Measurements from ENCODE around the gene CCDC87. TPM values are rescaled to one million over a fixed set of nuclear protein-coding genes. Genes with fewer than 3 reads are reported as not detected.
"Not testable (repeated sequence)": the region's sequence is repeated elsewhere in the genome, so short reads cannot be mapped to it uniquely, and the experiment has no call there.

Gene CCDC87
- total and polyA plus RNA-seq, 2 donors = 0.14 to 0.23 TPM

GRCh38 chr11:66589996-66590675 lies 2.7 kb downstream of the CCDC87 start:
- Histone ChIP-seq H3K9me3 (ENCODE audit: control insufficient read depth in 2 of 2, insufficient read depth in 1 of 2, low read length in 1 of 2) (no peaks in the 10 kb centered on the region), H3K36me3 (ENCODE audit: control insufficient read depth in 2 of 2, insufficient read depth in 2 of 2, low read length in 1 of 2) (no peaks in the 10 kb centered on the region), H3K27ac (ENCODE audit: low read depth in 1 of 2, low read length in 1 of 2) (no peak overlapping the region), H3K4me1 (ENCODE audit: control insufficient read depth in 2 of 2, insufficient read depth in 2 of 2, low read length in 2 of 2) (peaks cover 11 to 28% of the 10 kb centered on the region in 2 donors), H3K27me3 (ENCODE audit: control insufficient read depth in 2 of 2, insufficient read depth in 1 of 2, low read length in 1 of 2) (peaks cover 0 to 3% of the 10 kb centered on the region in 2 donors), H3K4me3 (ENCODE audit: low read length in 2 of 2) (no peak overlapping the region)
- 96% methylated on average over 7 of the region's 7 CpGs for WGBS
- no peak for DNase-seq (ENCODE audit: low read depth in 6 of 9, low spot score in 9 of 9)

GRCh38 chr11:66589315-66589714 lies 3.5 kb downstream of the CCDC87 start:
- DNase-seq (ENCODE audit: low read depth in 6 of 9, low spot score in 9 of 9); H3K4me3 ChIP-seq (ENCODE audit: low read length in 2 of 2); H3K27me3 ChIP-seq (ENCODE audit: control insufficient read depth in 2 of 2, insufficient read depth in 1 of 2, low read length in 1 of 2); H3K36me3 ChIP-seq (ENCODE audit: control insufficient read depth in 2 of 2, insufficient read depth in 2 of 2, low read length in 1 of 2); H3K27ac ChIP-seq (ENCODE audit: low read depth in 1 of 2, low read length in 1 of 2); H3K9me3 ChIP-seq (ENCODE audit: control insufficient read depth in 2 of 2, insufficient read depth in 1 of 2, low read length in 1 of 2): not testable (repeated sequence)
- 80% methylated on average over 2 of the region's 2 CpGs for WGBS
- peaks cover 6 to 20% of the 10 kb centered on the region in 2 donors for H3K4me1 ChIP-seq (ENCODE audit: control insufficient read depth in 2 of 2, insufficient read depth in 2 of 2, low read length in 2 of 2)

GRCh38 chr11:66586136-66586535 lies 6.7 kb downstream of the CCDC87 start:
- peaks cover 0 to 11% of the 10 kb centered on the region in 2 donors for H3K9me3 ChIP-seq (ENCODE audit: control insufficient read depth in 2 of 2, insufficient read depth in 1 of 2, low read length in 1 of 2)
- H3K27me3 ChIP-seq (ENCODE audit: control insufficient read depth in 2 of 2, insufficient read depth in 1 of 2, low read length in 1 of 2) = peaks cover 0 to 3% of the 10 kb centered on the region in 2 donors
- no peaks in the 10 kb centered on the region for H3K36me3 ChIP-seq (ENCODE audit: control insufficient read depth in 2 of 2, insufficient read depth in 2 of 2, low read length in 1 of 2)
- WGBS = 80% methylated on average over 2 of the region's 2 CpGs
- no peak for DNase-seq (ENCODE audit: low read depth in 6 of 9, low spot score in 9 of 9)
- no peaks in the 10 kb centered on the region for H3K4me1 ChIP-seq (ENCODE audit: control insufficient read depth in 2 of 2, insufficient read depth in 2 of 2, low read length in 2 of 2)
- no peak overlapping the region for H3K4me3 ChIP-seq (ENCODE audit: low read length in 2 of 2)
- H3K27ac ChIP-seq (ENCODE audit: low read depth in 1 of 2, low read length in 1 of 2) = no peak overlapping the region

- peaks cover 0 to 11% of the 10 kb centered on the region in 2 donors for H3K9me3 ChIP-seq (ENCODE audit: control insufficient read depth in 2 of 2, insufficient read depth in 1 of 2, low read length in 1 of 2)
- not testable (repeated sequence) for H3K36me3 ChIP-seq (ENCODE audit: control insufficient read depth in 2 of 2, insufficient read depth in 2 of 2, low read length in 1 of 2); H3K27me3 ChIP-seq (ENCODE audit: control insufficient read depth in 2 of 2, insufficient read depth in 1 of 2, low read length in 1 of 2); DNase-seq (ENCODE audit: low read depth in 6 of 9, low spot score in 9 of 9); H3K4me3 ChIP-seq (ENCODE audit: low read length in 2 of 2); H3K4me1 ChIP-seq (ENCODE audit: control insufficient read depth in 2 of 2, insufficient read depth in 2 of 2, low read length in 2 of 2); H3K27ac ChIP-seq (ENCODE audit: low read depth in 1 of 2, low read length in 1 of 2)
- WGBS = 98% methylated on average over 1 of the region's 1 CpG
Measured at GRCh38 chr11:66585447-66585846, 7.4 kb downstream of the CCDC87 start.

GRCh38 chr11:66582565-66583147 lies 10.2 kb downstream of the CCDC87 start:
- WGBS = 93% methylated on average over 3 of the region's 3 CpGs

GRCh38 chr11:66581261-66581660 lies 11.6 kb downstream of the CCDC87 start:
- no peak overlapping the region for H3K27ac ChIP-seq (ENCODE audit: low read depth in 1 of 2, low read length in 1 of 2)
- WGBS = 94% methylated on average over 3 of the region's 3 CpGs
- H3K4me3 ChIP-seq (ENCODE audit: low read length in 2 of 2) = no peak overlapping the region
- peaks cover 0 to 2% of the 10 kb centered on the region in 2 donors for H3K4me1 ChIP-seq (ENCODE audit: control insufficient read depth in 2 of 2, insufficient read depth in 2 of 2, low read length in 2 of 2)
- H3K36me3 ChIP-seq (ENCODE audit: control insufficient read depth in 2 of 2, insufficient read depth in 2 of 2, low read length in 1 of 2) = no peaks in the 10 kb centered on the region
- H3K27me3 ChIP-seq (ENCODE audit: control insufficient read depth in 2 of 2, insufficient read depth in 1 of 2, low read length in 1 of 2) = peaks cover 0 to 11% of the 10 kb centered on the region in 2 donors
- H3K9me3 ChIP-seq (ENCODE audit: control insufficient read depth in 2 of 2, insufficient read depth in 1 of 2, low read length in 1 of 2) = peaks cover 0 to 11% of the 10 kb centered on the region in 2 donors
- DNase-seq (ENCODE audit: low read depth in 6 of 9, low spot score in 9 of 9) = no peak

More at GRCh38 chr11:66582565-66583147, 10.2 kb downstream of the CCDC87 start:
- DNase-seq (ENCODE audit: low read depth in 6 of 9, low spot score in 9 of 9); H3K27ac ChIP-seq (ENCODE audit: low read depth in 1 of 2, low read length in 1 of 2); H3K36me3 ChIP-seq (ENCODE audit: control insufficient read depth in 2 of 2, insufficient read depth in 2 of 2, low read length in 1 of 2); H3K4me1 ChIP-seq (ENCODE audit: control insufficient read depth in 2 of 2, insufficient read depth in 2 of 2, low read length in 2 of 2); H3K4me3 ChIP-seq (ENCODE audit: low read length in 2 of 2); H3K27me3 ChIP-seq (ENCODE audit: control insufficient read depth in 2 of 2, insufficient read depth in 1 of 2, low read length in 1 of 2): not testable (repeated sequence)
- peaks cover 0 to 11% of the 10 kb centered on the region in 2 donors for H3K9me3 ChIP-seq (ENCODE audit: control insufficient read depth in 2 of 2, insufficient read depth in 1 of 2, low read length in 1 of 2)

GRCh38 chr11:66580803-66581202 lies 12.1 kb downstream of the CCDC87 start:
- DNase-seq (ENCODE audit: low read depth in 6 of 9, low spot score in 9 of 9) = no peak
- Histone ChIP-seq H3K4me1 (ENCODE audit: control insufficient read depth in 2 of 2, insufficient read depth in 2 of 2, low read length in 2 of 2) (peaks cover 0 to 2% of the 10 kb centered on the region in 2 donors), H3K27ac (ENCODE audit: low read depth in 1 of 2, low read length in 1 of 2) (no peak overlapping the region), H3K36me3 (ENCODE audit: control insufficient read depth in 2 of 2, insufficient read depth in 2 of 2, low read length in 1 of 2) (no peaks in the 10 kb centered on the region), H3K9me3 (ENCODE audit: control insufficient read depth in 2 of 2, insufficient read depth in 1 of 2, low read length in 1 of 2) (peaks cover 0 to 11% of the 10 kb centered on the region in 2 donors), H3K27me3 (ENCODE audit: control insufficient read depth in 2 of 2, insufficient read depth in 1 of 2, low read length in 1 of 2) (peaks cover 0 to 11% of the 10 kb centered on the region in 2 donors), H3K4me3 (ENCODE audit: low read length in 2 of 2) (no peak overlapping the region)
- 96% methylated on average over 5 of the region's 5 CpGs for WGBS

- WGBS = 22% methylated on average over 25 of the region's 25 CpGs
- H3K27ac ChIP-seq (ENCODE audit: low read depth in 1 of 2, low read length in 1 of 2) = no peak overlapping the region
- no peak overlapping the region for H3K4me3 ChIP-seq (ENCODE audit: low read length in 2 of 2)
- H3K36me3 ChIP-seq (ENCODE audit: control insufficient read depth in 2 of 2, insufficient read depth in 2 of 2, low read length in 1 of 2) = no peaks in the 10 kb centered on the region
- DNase-seq (ENCODE audit: low read depth in 6 of 9, low spot score in 9 of 9) = peak in 4 of 9 donors; percentile 65 to 76 (median 68)
- peaks cover 0 to 11% of the 10 kb centered on the region in 2 donors for H3K9me3 ChIP-seq (ENCODE audit: control insufficient read depth in 2 of 2, insufficient read depth in 1 of 2, low read length in 1 of 2)
- H3K27me3 ChIP-seq (ENCODE audit: control insufficient read depth in 2 of 2, insufficient read depth in 1 of 2, low read length in 1 of 2) = peaks cover 0 to 11% of the 10 kb centered on the region in 2 donors
- H3K4me1 ChIP-seq (ENCODE audit: control insufficient read depth in 2 of 2, insufficient read depth in 2 of 2, low read length in 2 of 2) = peaks cover 0 to 2% of the 10 kb centered on the region in 2 donors
Measured at GRCh38 chr11:66579017-66579606, 13.8 kb downstream of the CCDC87 start.

GRCh38 chr11:66570850-66571180 lies 22.0 kb downstream of the CCDC87 start:
- H3K4me3 ChIP-seq (ENCODE audit: low read length in 2 of 2) = no peak overlapping the region
- peaks cover 0 to 5% of the 10 kb centered on the region in 2 donors for H3K9me3 ChIP-seq (ENCODE audit: control insufficient read depth in 2 of 2, insufficient read depth in 1 of 2, low read length in 1 of 2)
- H3K27ac ChIP-seq (ENCODE audit: low read depth in 1 of 2, low read length in 1 of 2) = no peak overlapping the region
- peaks cover 19 to 49% of the 10 kb centered on the region in 2 donors for H3K27me3 ChIP-seq (ENCODE audit: control insufficient read depth in 2 of 2, insufficient read depth in 1 of 2, low read length in 1 of 2)
- DNase-seq (ENCODE audit: low read depth in 6 of 9, low spot score in 9 of 9) = no peak
- H3K4me1 ChIP-seq (ENCODE audit: control insufficient read depth in 2 of 2, insufficient read depth in 2 of 2, low read length in 2 of 2) = peaks cover 6 to 7% of the 10 kb centered on the region in 2 donors
- H3K36me3 ChIP-seq (ENCODE audit: control insufficient read depth in 2 of 2, insufficient read depth in 2 of 2, low read length in 1 of 2) = no peaks in the 10 kb centered on the region
- 89% methylated on average over 2 of the region's 2 CpGs for WGBS
